Measurements from ENCODE around the gene PPP1R16B. TPM values are rescaled to one million over a fixed set of nuclear protein-coding genes. Genes with fewer than 3 reads are reported as not detected.

The PPP1R16B gene
- total and polyA plus RNA-seq, 10 of the 15 experiments (the other 5 are each of a cell fraction or from before 2014, with no cell fraction given), result 13.4 to 90.2 (median 66.7) TPM

GRCh38 chr20:38831995-38832620, 26.6 kb downstream of the PPP1R16B start (continued):
- no peak for TF ChIP-seq BHLHE40 (IDR thresholded peaks at IDR 0.05; ENCODE audit: borderline replicate concordance in 1 of 2, low read depth in 2 of 2, low read length in 1 of 2)

DNA sequence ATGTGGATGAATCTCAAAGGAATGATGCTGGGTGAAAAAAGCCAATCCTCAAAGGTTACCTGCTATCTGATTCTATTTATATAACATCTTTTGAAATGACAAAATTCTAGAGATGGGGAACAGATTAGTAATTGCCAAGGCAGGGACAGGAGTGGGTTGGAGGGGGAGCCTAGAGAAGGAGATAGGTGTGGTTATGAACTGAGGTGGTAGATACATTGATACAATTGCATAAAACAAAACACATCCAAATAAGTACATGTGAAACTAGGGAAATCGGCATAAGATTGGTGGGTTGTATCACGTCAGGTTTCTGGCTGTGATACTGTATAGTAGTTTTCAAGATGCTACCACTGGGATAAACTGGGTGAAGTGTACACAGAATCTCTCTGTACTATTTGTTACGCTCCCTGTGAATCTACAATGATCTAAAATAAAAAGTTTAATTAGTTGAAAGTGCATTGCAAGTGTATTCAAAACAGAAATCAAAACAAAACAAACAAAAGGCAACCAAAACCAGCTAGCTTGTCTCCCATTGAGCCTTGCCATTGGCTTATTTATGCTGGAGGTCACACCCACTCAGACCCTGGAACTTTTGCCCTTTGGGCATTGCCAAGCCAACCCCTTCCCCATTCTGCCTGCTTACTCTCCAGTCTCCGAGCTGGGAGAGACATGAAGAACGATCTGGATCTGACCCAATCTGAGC, 27.8 kb downstream of the PPP1R16B start:
- H3K9me3 ChIP-seq (replicated peaks; ENCODE audit: control insufficient read depth, insufficient read depth, low read length), result no peaks in the 10 kb centered on the region
- peak overlapping the region; percentile 77 for H3K27ac ChIP-seq (ENCODE audit: control insufficient read depth, insufficient read depth)
- DNase-seq (ENCODE audit: low read depth, low spot score) (no peak), ATAC-seq (peak; percentile 61), FAIRE-seq (peak; percentile 64)
- peaks cover 73% of the 10 kb centered on the region for H3K79me2 ChIP-seq (ENCODE audit: control insufficient read depth, insufficient read depth, low read length)
- RAD21 ChIA-PET (ENCODE audit: unreplicated experiment), result interaction anchor here (0.7 to 4.2 kb wide), 10 partner anchors 10 to 81 kb away, joined by 3 to 23 read pairs (median 6); no protein-coding TSS in a partner anchor
- POLR2A ChIA-PET, result interaction anchor here (0.6 to 1.7 kb wide), 7 partner anchors 9 to 85 kb away, joined by 3 to 9 read pairs (median 3); no protein-coding TSS in a partner anchor
- SMC1A ChIA-PET (ENCODE audit: uncharacterized antibody, unreplicated experiment), result interaction anchor here (1.1 to 13.8 kb wide), 14 partner anchors 9 to 61 kb away, joined by 3 to 187 read pairs (median 11); partner anchors contain the start of gene PPP1R16B
- 50% methylated on average over 5 of the region's 5 CpGs for WGBS (ENCODE audit: insufficient coverage, insufficient replicate concordance, low lambda C conversion rate, missing lambda C conversion rate)
- H3K9ac ChIP-seq (ENCODE audit: control insufficient read depth, insufficient read depth, low read length), result peak overlapping the region; percentile 2; the same call in 1 of the 2 replicates
- CTCF ChIA-PET, result interaction anchor here (1.0 to 4.1 kb wide), 8 partner anchors 9 to 59 kb away, joined by 3 to 18 read pairs (median 7); partner anchors contain the start of gene PPP1R16B
- peak overlapping the region; percentile 19 for H3K4me2 ChIP-seq (ENCODE audit: control insufficient read depth, insufficient read depth)
- H3K27me3 ChIP-seq (replicated peaks in 1 of 2; ENCODE audit: control insufficient read depth in 2 of 2, insufficient read depth in 2 of 2, low read length in 1 of 2), result no peaks in the 10 kb centered on the region
- intact Hi-C loops (cut with micrococcal nuclease; ENCODE audit: unreplicated experiment), result no loop called here
- TSS peak; percentile 3 for BruUV-seq (replicated peaks)
- no peak overlapping the region for H2AFZ ChIP-seq (ENCODE audit: control insufficient read depth, low read depth, low read length)
- no peaks in the 10 kb centered on the region for H4K20me1 ChIP-seq (ENCODE audit: control insufficient read depth, insufficient read depth)
- H3K4me1 ChIP-seq (ENCODE audit: control insufficient read depth, insufficient read depth, low read length), result peaks cover 51% of the 10 kb centered on the region
- in situ Hi-C loops (cut with MboI), result no loop called here
- H3K4me3 ChIP-seq, result no peak overlapping the region
- H3K36me3 ChIP-seq (ENCODE audit: control insufficient read depth in 2 of 2, insufficient read depth in 2 of 2, low read length in 1 of 2), result peaks cover 24 to 27% of the 10 kb centered on the region in 2 experiments
- TF ChIP-seq BCL3 (IDR thresholded peaks at IDR 0.05; ENCODE audit: borderline replicate concordance, insufficient read depth, low read depth, low read length, poor library complexity, severe bottlenecking), result peak; percentile 3
- no peak for TF ChIP-seq ZNF592 (IDR thresholded peaks at IDR 0.05)
- TF ChIP-seq BHLHE40 (IDR thresholded peaks at IDR 0.05; ENCODE audit: borderline replicate concordance in 1 of 2, low read depth in 2 of 2, low read length in 1 of 2), result no peak
- TF ChIP-seq, protein P1, sequence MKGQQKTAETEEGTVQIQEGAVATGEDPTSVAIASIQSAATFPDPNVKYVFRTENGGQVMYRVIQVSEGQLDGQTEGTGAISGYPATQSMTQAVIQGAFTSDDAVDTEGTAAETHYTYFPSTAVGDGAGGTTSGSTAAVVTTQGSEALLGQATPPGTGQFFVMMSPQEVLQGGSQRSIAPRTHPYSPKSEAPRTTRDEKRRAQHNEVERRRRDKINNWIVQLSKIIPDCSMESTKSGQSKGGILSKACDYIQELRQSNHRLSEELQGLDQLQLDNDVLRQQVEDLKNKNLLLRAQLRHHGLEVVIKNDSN (IDR thresholded peaks at IDR 0.05; ENCODE audit: borderline replicate concordance, extremely low read length, insufficient read depth, low read depth, low read length), result no peak
- TF ChIP-seq NFXL1 (IDR thresholded peaks at IDR 0.05; ENCODE audit: borderline replicate concordance), result no peak
- no peak for TF ChIP-seq MEF2B (IDR thresholded peaks at IDR 0.05; ENCODE audit: partially characterized antibody, poor library complexity, severe bottlenecking)
- no peak for TF ChIP-seq LARP7 (IDR thresholded peaks at IDR 0.05)
- TF ChIP-seq, protein P2, sequence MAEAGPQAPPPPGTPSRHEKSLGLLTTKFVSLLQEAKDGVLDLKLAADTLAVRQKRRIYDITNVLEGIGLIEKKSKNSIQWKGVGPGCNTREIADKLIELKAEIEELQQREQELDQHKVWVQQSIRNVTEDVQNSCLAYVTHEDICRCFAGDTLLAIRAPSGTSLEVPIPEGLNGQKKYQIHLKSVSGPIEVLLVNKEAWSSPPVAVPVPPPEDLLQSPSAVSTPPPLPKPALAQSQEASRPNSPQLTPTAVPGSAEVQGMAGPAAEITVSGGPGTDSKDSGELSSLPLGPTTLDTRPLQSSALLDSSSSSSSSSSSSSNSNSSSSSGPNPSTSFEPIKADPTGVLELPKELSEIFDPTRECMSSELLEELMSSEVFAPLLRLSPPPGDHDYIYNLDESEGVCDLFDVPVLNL (IDR thresholded peaks at IDR 0.05; ENCODE audit: low read depth, low read length), result no peak
- TF ChIP-seq TCF7 (IDR thresholded peaks at IDR 0.05; ENCODE audit: borderline replicate concordance), result no peak
- TF ChIP-seq KAT2A (conservative IDR thresholded peaks at IDR 0.05; ENCODE audit: control insufficient read depth, low read depth, low read length), result no peak
- TF ChIP-seq POLR2AphosphoS2 (IDR thresholded peaks at IDR 0.05; ENCODE audit: low read depth, low read length), result no peak

Data from GM12878 (cell line).